HPDE6-E6E7 (cell line): Measurements from ENCODE around the gene ABCA4.
"Not testable (repeated sequence)": the region's sequence is repeated elsewhere in the genome, so short reads cannot be mapped to it uniquely, and the experiment has no call there.

ENCODE experiments used
- DNase-seq: peaks from one replicate; pipeline ENCODE4 v3.0.0; 2011; ENCODE audit warnings: missing footprints; ENCODE audit errors: extremely low spot score

The ABCA4 gene

DNA sequence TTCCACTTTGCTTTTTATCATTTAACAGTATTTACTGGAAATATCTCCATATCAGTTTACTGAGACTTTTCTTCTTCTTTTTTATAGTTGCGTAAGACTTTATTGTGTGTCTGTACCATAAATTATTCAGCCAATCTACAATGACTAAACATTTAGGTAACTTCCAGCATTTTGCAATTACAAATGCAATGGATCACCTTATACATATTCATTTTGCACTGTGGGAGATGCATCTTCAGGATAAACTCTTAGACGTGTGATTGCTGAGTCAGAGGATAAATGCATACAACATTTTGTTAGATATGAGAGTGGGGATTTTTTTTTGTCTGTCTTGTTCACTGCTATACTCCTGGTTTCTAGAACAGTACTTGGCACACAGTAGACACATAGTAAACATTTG is 116.0 kb downstream of the ABCA4 start:
- DNase-seq: no peak

DNA sequence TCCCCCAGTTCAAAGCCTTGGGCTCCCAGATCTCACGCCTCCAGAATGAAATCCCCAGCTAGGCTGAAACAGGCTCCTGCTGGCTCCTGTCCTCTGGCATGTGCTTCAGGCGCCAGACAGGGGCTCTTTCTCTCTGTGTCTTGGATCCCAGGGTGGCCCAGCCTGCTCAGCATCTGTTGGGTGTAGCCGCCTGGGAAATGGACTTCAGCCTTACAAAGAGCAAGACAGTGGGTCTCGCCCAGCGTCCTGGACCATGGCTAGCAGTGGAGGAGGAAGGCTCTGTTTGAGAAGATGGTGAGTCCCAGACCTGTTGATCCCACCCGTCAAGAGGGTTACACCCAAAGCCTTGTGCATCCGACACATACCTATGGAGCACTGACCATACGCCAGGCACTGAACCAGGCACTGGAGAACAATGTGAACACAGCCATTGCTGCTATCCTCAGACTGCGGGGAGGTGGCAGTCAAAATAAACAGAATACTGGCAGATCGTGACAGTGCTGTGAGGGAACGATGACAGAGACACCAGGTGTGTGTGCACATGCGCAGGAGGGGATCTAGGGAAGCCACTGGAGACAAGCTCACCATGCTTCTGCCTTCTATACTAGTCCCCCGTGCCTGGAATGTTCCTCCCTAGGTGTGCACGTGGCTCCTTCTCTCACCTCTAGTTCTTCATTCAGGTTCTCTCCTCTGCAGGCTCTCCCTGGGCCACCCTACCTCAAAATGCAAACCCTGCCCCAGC is 118.7 kb downstream of the ABCA4 start:
- no peak for DNase-seq

DNA sequence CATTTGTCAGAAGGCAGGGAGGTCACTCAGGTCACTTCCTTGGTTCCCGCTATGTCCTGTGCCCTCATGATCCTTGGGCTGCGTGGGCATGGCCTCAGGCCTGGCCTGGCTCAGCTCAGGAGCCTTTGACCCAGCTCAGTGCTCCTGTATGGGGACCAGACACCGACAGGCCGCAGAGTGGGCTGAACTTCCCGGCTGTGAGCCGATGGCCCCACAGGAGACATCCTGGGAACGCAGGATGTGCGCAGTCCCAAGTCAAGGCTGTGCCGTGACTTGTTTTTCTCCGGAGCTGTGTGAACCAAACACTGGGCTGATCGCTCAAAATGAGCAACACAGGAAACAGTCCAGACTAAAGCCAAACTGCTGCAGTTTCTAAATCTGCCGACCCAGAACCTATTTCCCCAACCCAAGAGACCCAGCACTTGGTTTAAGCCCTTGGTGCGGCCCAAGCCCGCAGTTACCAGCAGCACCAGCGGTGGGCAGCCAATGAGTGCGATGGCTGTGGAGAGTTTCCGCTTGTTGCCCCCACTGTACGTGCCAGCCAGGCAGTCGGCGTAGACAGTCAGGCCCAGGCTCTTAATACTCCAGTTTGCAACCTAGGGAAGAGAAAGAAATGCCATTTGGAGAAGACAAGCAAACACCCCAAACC is 119.4 kb downstream of the ABCA4 start:
- no peak for DNase-seq

DNA sequence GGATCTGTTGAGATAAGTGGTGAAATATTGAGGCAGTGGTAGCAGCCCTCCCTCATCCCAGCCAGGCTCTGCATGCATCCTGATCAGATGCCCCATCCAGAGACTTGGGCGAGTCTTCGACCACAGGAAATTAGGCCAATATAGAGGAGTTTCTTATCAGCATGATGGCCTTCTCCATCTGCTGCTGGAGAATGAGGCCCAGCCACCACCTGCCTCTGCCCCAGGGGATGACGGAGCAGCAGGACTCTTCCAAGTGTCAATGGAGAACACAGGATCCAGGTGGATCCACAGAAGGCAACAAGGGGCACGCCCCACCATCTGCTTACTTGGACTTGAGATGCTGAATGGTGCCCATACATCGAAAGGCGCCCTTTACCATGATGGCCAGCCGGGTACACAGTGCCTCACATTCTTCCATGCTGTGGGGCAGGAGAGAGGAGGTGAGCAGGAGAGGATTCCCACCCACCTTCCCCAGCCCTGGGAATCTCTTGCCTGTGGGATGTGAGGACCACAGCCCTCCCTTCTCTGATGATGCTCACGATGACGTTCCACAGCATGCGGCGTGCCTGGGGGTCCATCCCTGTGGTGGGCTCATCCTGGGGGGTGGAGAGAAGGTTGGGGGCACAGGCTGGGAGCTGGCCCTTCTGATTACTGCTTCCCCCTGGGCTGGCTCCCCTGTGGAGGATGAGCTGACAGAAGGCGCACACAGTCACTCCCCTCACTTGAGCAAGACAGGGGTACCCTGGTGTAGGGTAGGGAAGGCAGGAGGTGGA is 120.3 kb downstream of the ABCA4 start:
- no peak for DNase-seq

DNA sequence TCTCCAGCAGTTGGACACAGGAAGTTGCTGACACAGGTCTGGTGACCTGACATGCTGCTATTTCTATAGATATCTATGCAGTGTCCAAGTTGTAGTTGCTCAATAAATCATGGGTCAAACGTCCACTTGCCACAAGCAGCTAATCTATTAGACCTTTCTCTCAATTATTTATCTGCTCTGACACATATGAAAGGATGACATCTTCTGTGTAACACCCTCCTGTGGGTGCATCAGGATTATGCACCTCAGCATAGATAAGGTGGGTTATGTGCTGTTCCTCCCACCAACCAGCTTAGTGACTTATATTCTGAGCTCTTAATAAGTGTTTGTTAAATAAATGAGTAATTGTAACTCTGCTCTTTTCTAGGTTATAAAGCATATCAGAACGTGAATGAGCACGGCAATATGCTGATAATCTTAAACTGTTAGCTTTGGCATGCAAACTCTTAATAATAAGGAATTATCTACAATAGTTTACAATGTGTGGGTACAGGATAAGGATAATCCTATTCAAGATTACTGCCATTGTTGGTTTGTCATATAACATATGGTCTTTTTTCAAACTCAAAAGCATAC is 121.0 kb downstream of the ABCA4 start:
- DNase-seq: no peak

DNA sequence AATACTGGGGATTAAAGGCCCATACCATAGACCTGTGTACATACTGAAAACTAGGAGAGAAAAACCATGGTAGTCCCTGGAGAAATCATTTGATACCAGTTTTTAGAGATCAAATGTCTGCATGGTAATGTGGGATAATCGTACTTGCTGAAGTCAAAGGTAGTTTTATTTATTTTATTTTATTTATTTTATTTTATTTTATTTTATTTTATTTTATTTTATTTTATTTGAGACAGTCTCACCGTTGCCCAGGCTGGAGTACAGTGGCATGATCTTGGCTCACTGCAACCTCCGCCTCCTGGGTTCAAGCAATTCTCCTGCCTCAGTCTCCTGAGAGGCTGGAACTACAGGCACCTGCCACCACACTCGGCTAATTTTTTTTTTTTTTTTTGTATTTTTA is 122.4 kb downstream of the ABCA4 start:
- not testable (repeated sequence) for DNase-seq

DNA sequence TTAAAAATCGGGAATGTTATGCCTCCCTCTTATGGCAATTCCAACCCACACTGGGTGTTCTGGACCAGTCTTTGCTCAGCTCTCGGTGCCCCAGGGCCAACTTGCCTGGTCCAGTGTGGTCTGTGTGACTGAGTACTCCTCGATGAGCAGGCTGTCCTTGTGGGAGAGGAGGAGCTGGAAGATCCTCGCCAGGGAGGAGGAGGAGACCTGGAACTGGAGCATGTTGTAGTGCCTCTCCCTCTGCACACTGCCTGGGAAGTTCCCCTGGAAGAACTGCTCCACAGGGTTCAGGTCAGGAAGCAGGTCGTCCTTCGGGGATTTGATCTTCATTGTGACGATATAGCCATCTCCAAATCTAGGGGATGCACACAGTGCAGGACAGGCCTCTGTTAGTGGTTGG is 123.2 kb downstream of the ABCA4 start:
- no peak for DNase-seq

DNA sequence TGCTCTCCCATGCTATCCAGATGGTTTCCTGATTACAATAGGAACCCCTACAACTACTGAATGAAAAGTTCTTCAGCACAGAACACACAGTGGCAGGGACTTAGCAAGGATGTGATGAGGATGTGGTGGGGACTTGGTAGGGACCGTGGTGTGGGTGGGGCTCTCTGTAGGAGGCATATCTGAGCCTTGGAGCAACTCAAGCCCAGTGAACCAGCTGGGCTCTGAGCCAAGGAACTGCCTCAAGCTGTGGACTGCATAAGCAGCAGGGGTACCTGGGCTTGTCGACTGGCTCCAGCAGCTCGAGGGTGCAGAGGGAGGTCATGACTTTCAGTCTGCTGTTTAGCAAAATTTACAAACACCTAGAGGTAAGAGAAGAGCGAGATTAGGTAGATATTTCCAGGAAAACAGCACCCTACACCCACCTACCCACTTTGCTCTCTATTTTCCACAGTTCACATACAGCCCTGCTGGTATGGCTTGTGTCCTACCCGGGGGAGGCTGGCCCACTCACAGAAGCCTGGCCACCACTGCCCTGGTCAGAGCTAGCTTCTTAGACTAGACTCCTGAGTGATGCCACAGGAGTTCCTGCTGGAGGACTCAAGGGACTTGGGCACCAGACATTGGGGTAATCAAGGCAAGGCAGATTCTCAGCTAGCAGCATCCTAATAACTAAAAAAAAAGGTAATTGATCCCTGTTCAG is 125.0 kb downstream of the ABCA4 start:
- no peak for DNase-seq

DNA sequence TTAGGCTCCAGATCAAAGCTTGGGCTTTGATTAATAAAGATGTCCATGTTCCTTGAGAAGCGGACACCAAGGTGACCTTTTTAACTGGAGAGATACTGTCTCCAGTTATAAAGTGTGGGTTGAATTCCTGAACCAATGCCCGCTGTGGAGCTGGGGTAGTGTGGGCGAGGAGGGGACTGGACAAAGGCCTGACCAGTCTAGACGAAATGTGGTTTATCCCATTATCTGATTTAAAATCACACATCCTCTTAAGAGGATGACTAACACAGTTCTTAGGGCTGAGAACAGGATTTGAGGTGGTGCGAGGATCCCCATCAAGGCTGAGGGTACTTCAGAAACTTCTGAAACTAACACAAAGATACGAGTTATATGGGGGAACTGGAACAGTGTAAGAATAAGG is 127.2 kb downstream of the ABCA4 start:
- no peak for DNase-seq

DNA sequence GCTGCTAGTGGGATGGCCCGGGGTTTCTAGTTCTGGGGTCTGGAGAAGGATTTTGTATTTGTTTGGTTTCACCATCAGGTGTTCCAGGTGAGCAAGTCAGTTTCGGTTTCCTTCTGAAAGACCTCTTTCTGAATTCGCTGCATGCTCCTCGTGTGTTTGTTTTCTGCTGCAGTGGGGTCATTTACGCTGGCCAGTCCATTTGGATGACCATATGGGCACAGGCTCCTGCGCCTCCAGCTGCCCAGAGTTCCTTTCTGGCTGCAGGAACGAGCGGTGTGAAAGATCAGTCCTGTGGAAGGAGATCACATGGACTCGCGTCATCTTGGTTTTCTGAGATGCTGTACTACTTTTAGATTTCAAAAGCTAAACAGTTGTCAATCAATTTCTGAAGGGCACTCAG is 128.0 kb downstream of the ABCA4 start:
- DNase-seq: no peak

DNA sequence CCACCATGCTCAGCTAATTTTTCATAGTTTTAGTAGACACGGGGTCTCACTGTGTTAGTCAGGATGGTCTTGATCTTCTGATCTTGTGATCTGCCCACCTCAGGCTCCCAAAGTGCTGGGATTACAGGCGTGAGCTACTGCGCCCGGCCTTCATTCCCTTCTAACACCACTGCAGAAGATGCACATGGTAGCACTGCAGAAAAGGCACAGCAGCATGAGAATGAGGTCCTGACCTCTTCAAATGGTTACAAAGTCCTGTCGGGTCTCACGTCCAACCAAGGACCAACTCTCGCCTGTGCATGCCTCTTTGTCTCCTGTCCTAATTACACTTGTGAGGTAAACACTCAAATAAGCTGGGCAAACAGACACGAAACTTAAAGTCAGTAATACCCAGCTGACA is 128.8 kb downstream of the ABCA4 start:
- no peak for DNase-seq

DNA sequence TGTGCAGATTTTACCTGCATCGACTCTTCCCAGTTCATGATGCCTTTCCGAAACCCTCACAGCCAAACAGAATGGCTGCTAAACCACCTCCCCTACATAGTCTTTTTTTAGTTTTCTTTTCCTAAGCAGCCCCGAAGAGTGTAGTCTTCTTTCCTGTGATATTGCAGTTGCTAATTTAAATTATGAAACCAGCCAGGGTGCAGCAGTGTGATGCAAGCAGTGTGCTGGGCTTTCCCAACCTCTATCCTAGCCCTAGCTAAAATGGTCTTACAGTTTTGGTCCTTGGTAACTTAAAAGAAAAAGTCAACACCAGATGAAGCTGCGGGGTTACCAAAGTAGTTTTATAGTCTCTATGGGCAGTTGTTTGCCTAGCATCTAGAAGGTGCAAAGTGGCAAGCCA is 129.7 kb downstream of the ABCA4 start:
- no peak for DNase-seq

DNA sequence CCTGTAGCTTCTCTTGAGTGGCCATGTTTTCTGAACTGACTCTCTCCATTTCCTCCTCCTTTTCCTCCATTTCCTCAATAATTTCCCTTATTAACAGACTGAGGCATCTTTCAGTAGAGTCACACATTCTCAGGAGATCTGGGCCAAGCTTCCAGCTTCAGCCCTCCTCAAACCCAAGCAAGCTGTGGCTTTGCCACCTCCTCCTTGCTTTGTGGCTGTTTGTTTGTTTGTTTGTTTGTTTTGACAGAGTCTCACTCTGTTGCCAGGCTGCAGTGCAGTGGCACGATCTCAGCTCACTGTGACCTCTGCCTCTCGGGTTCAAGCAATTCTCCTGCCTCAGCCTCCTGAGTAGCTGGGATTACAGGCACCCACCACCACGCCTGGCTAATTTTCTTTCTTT is 130.5 kb downstream of the ABCA4 start:
- not testable (repeated sequence) for DNase-seq

DNA sequence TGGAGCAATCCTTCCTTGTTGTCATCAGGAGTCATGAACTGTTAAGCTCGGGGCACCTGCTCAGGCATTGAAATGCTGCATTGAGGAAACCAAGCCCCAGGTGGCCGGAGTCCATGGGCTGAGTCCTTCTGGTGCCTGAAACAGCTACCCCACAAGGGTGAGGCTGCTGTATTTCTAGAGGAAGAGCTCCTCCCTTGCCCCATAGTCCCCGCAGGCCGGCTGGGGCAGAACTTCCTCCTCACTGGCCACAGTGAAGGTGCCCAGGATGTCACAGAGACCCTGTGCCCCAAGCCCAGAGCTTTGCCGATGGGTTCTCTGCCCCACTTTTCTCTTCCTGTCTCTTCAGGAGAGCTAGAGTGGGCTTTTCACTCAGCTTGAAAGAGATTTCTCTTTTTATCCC is 130.9 kb downstream of the ABCA4 start:
- DNase-seq: no peak

DNA sequence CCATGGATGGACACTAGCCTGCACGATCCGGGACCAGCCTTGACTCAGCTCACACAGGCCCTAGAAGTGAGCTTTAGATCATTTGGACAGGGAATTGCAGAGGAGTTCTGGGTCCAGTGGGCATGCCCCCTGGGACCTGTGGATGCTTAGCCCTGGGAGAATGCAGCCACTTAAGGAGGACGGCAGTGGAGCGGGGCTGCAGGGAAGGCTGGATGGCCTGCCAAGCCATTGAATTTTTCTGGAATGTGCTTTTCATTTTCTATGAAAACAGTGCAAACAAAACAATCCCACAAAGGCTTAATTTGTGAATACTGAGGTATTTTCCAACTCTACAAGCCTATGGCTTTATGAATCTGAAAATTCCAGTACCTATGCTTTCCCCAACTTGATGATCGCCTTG is 131.3 kb downstream of the ABCA4 start:
- no peak for DNase-seq

DNA sequence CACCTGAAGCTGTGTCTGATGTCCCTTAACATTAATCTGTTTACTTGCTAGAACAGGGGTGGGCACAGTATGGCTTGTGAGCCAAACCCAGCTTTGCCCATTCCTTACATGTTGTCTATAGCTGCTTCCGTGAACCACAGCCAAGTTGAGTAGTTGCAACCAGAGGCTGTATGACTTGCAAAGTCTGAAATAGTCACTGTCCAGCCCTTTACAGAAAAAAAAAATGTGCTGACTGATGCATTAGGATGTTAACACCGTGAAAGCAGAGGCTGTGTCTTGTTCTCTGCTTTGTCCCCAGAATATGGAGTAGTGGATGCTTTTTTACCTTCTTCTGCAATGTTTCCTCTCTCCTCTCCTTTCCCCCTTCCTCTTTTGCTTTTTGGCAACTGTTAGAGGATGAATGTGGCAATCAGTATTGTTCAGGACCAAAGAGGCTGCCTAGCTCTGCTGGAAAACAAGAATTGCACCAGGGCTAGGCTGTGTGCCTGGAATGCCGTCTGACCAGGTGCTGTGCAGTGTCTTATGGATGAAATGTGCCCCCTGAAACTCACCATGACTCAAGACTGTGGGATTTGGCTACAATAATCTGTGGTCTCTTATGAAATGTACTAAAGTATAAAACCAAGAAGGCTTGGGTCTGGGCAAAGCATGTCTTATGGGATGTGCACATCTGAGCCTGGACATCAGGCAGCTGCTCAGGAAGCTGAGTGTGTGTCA is 132.2 kb downstream of the ABCA4 start:
- peak; percentile 84 for DNase-seq

DNA sequence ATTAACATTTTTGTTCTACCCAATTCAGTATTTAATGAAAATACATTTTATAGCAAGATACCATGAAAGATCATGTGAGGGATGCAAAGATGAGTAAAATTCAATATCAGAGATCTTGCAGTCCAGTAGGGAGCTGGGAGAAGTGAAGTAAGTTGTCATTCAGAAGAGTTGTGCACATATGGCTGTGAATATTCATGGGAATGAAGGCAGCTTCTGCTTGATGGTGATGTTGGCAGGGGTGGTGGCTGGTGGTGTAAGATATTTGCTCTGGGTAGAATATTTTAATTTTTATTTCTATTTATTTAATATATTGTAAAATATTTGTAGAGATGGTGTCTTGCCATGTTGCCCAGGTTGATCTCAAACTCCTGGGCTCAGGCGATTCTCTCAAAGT is 139.7 kb downstream of the ABCA4 start:
- no peak for DNase-seq

DNA sequence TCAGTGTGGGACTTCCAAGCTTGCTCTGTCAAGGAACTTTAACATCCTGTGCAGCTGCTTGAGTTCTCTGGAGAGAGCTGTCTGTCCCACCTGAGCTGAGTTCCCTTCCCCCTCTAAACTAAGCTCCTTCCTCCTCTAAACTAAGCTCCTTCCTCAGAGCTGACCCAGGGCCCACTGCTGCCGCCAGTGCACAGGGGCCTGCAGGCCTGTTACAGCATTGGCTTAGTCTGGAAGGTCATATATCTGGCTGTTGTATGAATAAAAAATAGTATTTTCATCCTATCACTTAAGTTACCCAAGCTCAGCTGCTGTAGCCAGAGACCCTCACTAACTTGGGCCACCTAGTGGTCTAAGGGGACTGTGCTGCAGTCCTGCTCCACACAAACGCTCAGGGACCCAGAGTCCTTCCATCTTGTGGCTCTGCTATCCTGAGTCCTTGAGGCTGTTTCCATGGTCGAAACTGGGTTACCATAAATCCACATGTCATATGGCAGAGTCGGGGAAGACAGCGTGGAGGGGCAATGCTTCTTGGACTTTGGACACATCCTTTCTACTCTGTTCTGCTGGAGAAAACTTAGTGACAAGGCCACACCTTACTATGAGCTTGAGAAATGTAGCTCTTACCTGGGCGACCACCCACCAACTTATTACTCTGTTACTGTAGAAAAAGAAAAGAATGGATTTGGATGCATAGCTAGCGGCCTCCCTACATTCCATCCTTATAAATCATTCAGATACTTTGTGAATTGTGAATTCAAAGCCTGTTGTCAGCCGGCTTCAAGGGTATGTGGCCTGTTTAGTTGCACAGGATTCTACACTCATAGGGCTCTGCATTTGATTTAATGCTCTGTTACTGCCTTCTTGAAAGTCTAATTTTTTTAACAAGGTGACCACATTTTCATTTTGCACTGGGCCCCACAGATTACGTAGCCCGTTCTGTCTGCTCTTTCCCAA is 140.4 kb downstream of the ABCA4 start:
- DNase-seq: no peak

DNA sequence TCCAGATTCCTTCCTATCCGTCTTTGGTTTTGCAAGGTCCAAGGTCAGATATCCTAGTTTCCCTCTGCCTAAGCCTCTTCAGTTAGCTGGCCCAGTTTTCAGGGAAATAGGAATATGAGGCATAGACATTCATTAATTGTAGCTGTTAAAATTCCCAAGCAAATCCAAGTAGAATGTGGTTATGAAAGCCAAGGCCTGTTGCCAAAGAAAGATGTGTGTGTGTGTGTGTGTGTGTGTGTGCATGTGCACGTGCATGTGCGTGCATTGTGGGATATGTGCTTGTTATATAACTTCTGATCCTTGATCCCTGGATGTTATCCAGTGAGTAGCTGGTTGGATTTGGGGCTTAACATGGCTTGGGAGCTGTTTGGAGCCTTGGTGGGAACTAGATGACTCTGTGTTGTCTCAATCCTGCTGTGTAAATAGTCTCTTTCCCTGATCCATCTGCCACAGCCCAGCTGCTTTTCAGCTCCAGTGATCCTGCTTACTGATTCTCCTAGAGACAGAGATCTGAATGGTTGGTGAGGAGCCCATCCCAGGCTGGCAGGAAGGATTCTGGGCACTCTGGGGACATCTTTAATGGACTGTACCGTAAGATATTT is 141.1 kb downstream of the ABCA4 start:
- no peak for DNase-seq
